Caco-2 (cell line): Measurements from ENCODE around the gene GP1BB. TPM values are rescaled to one million over a fixed set of nuclear protein-coding genes. Genes with fewer than 3 reads are reported as not detected.

Experiments
- BruUV-seq: library from RNA; stranded (reverse); fragments of 400-500 nt; replicated peaks from 2 replicates; lab custom pipeline; 2021; lab: Mats Ljungman, UMichigan
- CTCF ChIA-PET: fragments of 300-600 bp; sonication (Branson Sonifier 250); formaldehyde crosslinking; loops from one replicate; lab custom pipeline; 2022; ENCODE audit warnings: antibody characterized with exemption; lab: Charles Lee
- POLR2A ChIA-PET: fragments of 300-600 bp; sonication (Branson Sonifier 250); formaldehyde crosslinking; loops from one replicate; lab custom pipeline; 2022; ENCODE audit warnings: antibody characterized with exemption; lab: Charles Lee
- DNase-seq, 2 experiments: peaks; one replicate each; pipeline versions ENCODE4 v3.0.0 to v3.0.0-alpha.2; 2020 to 2022
- H3K27me3 ChIP-seq: replicated peaks from 2 replicates; pipeline ENCODE4 v1.6.0; 2011; ENCODE audit warnings: low read length; ENCODE audit not compliant: control insufficient read depth, insufficient read depth
- H3K36me3 ChIP-seq: 2 replicates; pipeline ENCODE4 v1.5.1; 2011; ENCODE audit warnings: low read length; ENCODE audit not compliant: control insufficient read depth, insufficient read depth
- H3K4me1 ChIP-seq: fragments of 250-450 bp; sonication (Bioruptor Pico); 2 replicates; pipeline ENCODE4 v1.5.1; 2020; ENCODE audit warnings: mild to moderate bottlenecking
- H3K4me3 ChIP-seq: 2 replicates; pipeline ENCODE4 v1.5.1; 2011; ENCODE audit warnings: low read depth, mild to moderate bottlenecking, control low read depth, low read length
- H3K9me3 ChIP-seq: fragments of 250-450 bp; sonication (Bioruptor Pico); 2 replicates; pipeline ENCODE4 v1.5.1; 2020; ENCODE audit warnings: mild to moderate bottlenecking, moderate library complexity
- H3K27ac Mint-ChIP-seq: one replicate; pipeline ENCODE4 v1.8.0; 2022; ENCODE audit warnings: mixed read lengths; ENCODE audit not compliant: unreplicated experiment
- H3K27me3 Mint-ChIP-seq: one replicate; pipeline ENCODE4 v1.8.0; 2022; ENCODE audit warnings: mixed read lengths; ENCODE audit not compliant: insufficient read depth, unreplicated experiment
- H3K36me3 Mint-ChIP-seq: one replicate; pipeline ENCODE4 v1.8.0; 2022; ENCODE audit warnings: mild to moderate bottlenecking, mixed read lengths; ENCODE audit not compliant: insufficient read depth, unreplicated experiment
- H3K4me1 Mint-ChIP-seq: one replicate; pipeline ENCODE4 v1.8.0; 2022; ENCODE audit warnings: low read depth, mixed read lengths; ENCODE audit not compliant: unreplicated experiment
- H3K4me3 Mint-ChIP-seq: one replicate; pipeline ENCODE4 v1.8.0; 2022; ENCODE audit warnings: mild to moderate bottlenecking, moderate library complexity, mixed read lengths; ENCODE audit not compliant: unreplicated experiment
- H3K9me3 Mint-ChIP-seq: one replicate; pipeline ENCODE4 v1.8.0; 2022; ENCODE audit warnings: mixed read lengths; ENCODE audit not compliant: unreplicated experiment
- CTCF ChIP-seq, 2 experiments: fragments of 200-600 bp in 1 of 2; IDR thresholded peaks; 1 replicate in 1 of 2; 2 replicates in 1 of 2; pipeline versions ENCODE4 v1.5.1 to v1.8.0; 2011 to 2022; ENCODE audit warnings: antibody characterized with exemption in 1 of 2, control low read depth in 1 of 2, inconsistent platforms in 1 of 2, low read depth in 1 of 2, low read length in 1 of 2, mild to moderate bottlenecking in 1 of 2, moderate library complexity in 1 of 2; ENCODE audit not compliant: insufficient read depth in 1 of 2, severe bottlenecking in 1 of 2, unreplicated experiment in 1 of 2
- intact Hi-C: fragments of 100-400 bp; cut with micrococcal nuclease; formaldehyde crosslinking; loops from one replicate; pipeline ENCODE4 v1.10.0; 2022; ENCODE audit not compliant: unreplicated experiment
- total RNA-seq: library from RNA; stranded (reverse); gene quantifications from 2 replicates; pipeline ENCODE4 v1.2.3, GENCODE V29; 2022

Gene GP1BB
- total RNA-seq, 1 experiment from 2014 or later = 1.0 TPM

DNA sequence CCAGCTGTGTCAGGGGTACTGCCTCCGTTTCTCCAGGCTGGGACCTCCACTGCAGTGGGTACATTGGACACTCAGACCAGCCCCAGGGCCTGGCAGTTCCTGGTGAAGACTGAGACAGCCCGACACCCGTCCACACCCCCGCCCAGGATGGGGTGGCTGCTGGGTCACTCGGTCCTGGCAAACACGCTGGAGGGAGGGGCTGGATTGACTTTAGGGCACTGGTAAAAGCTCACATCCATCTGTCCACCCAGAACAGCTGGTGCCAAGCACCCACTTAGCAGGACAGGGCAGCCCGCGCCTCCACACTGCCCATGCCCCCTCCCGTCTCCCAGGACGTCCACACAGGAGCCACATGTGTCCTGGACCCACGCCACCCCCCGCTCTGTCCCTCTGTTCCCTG lies 26.5 kb downstream of the GP1BB start:
- no peaks in the 10 kb centered on the region for H3K4me1 Mint-ChIP-seq
- Histone ChIP-seq H3K36me3 (no peaks in the 10 kb centered on the region), H3K4me1 (peaks cover 11% of the 10 kb centered on the region), H3K4me3 (no peak overlapping the region), H3K9me3 (no peaks in the 10 kb centered on the region), H3K27me3 (no peaks in the 10 kb centered on the region; the same call in none of the 2 replicates)
- no peaks in the 10 kb centered on the region for H3K9me3 Mint-ChIP-seq
- no peak for TF ChIP-seq CTCF (IDR thresholded peaks at IDR 0.05; ENCODE audit: insufficient read depth in 1 of 2, low read depth in 1 of 2, low read length in 1 of 2, severe bottlenecking in 1 of 2, unreplicated experiment in 1 of 2)
- DNase-seq = no peak
- no peak overlapping the region for H3K27ac Mint-ChIP-seq
- ChIA-PET POLR2A (no interaction called here), CTCF (interaction anchor here (1.8 kb wide), 1 partner anchor 20 kb away, joined by 9 read pairs; no protein-coding TSS in a partner anchor)
- no peaks in the 10 kb centered on the region for H3K36me3 Mint-ChIP-seq
- no peak overlapping the region for H3K4me3 Mint-ChIP-seq
- intact Hi-C loops = no loop called here
- no TSS peak for BruUV-seq
- no peaks in the 10 kb centered on the region for H3K27me3 Mint-ChIP-seq

DNA sequence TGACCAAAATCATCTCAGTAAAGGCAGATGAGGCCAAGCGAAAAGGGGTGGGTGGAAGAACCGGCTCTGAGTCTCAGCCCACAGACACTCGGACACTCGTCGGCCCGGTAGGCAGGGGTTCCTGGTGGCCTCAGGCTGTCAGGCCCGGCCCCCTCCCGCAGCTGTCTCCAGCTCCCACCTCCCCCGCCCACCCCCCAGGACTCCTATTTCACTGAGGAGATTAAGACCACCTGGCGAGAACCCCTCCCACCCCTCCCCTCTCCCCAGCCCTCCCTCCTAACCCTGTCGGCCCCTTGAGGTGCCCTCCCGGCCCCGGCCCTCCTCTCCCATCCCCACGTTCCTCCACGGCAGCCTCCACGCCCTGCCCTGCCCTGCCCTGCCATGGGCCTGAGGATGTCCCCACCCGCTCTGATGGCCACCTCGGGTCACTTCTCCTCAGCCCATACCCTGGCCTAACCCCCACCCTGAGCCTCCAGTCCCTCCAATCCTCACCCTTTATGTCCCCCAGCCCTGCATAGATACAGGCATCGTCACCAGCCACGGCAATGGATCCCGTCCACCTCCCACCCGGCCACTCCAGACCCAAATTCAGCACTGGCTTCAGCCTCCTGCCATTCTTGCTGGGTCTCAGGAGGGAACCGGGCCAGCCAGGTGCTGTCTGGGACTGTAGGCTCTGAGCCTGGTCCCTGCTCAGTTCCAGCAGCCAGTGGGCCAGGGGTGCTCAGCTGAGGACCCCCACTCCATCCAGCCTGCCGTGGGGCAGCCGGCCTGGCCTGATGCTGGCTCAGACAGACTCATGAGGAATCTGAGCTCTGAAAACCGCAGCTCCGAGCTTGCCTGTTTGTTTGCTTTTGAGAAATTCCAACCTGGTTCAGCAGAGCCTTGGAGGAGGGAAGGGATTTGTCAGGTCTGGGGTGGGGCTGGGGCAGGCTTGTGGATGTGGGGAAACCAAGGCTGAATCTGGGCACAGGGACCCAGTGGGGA lies 27.5 kb downstream of the GP1BB start:
- Histone ChIP-seq H3K4me1 (peaks cover 15% of the 10 kb centered on the region), H3K36me3 (no peaks in the 10 kb centered on the region), H3K9me3 (no peaks in the 10 kb centered on the region), H3K4me3 (no peak overlapping the region), H3K27me3 (no peaks in the 10 kb centered on the region; the same call in none of the 2 replicates)
- Mint-ChIP-seq H3K36me3 (no peaks in the 10 kb centered on the region), H3K9me3 (no peaks in the 10 kb centered on the region), H3K4me3 (no peak overlapping the region), H3K27ac (peak overlapping the region; percentile 61), H3K27me3 (no peaks in the 10 kb centered on the region), H3K4me1 (no peaks in the 10 kb centered on the region)
- TF ChIP-seq CTCF (IDR thresholded peaks at IDR 0.05; ENCODE audit: insufficient read depth in 1 of 2, low read depth in 1 of 2, low read length in 1 of 2, severe bottlenecking in 1 of 2, unreplicated experiment in 1 of 2) = no peak
- intact Hi-C loops = no loop called here
- ChIA-PET CTCF (interaction anchor here (0.6 to 1.8 kb wide), 3 partner anchors 21 to 159 kb away, joined by 3 to 9 read pairs (median 4); partner anchors contain the start of gene GP1BB), POLR2A (interaction anchor here (0.5 to 1.1 kb wide), 2 partner anchors 9 to 10 kb away, joined by 3 to 4 read pairs; no protein-coding TSS in a partner anchor)
- DNase-seq = peak in 1 of 2 experiments; percentile 49
- no TSS peak for BruUV-seq

DNA sequence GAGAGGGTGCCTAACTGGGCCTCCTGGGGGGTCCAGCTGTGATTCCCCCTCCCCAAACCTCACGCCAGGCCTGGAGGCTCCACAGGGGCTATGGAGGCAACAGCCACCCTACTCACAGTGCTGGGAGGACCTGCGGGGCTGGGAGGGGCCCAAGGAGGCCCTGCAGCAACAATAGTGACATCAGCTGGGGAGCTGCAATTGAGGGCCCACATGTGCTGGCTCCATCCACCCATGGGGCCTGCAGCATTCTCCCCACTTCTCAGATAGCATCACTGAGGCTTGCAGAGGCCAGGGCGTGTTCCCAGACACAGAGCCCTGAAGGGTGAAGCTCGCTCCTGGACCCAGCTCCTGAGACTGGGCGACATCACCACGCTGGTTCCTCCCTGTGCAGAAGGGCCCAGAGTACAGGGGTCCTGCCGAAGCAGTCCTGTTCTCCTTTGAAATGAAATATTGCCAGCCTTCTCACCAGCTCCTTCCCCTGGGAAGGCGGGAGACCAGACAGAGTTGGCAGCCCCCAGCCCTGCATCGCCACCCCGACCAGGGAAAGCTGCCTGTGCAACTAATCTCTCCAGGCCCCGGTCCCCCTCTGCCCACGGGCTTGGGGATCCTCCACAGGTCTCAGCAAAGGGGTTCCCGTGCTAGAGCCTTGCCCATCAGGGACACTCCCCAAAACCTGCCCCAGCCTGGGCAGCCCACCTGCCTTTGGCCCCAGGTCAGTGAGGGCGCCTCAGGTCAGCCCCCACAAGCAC lies 28.3 kb downstream of the GP1BB start:
- Histone ChIP-seq H3K36me3 (no peaks in the 10 kb centered on the region), H3K4me1 (peaks cover 18% of the 10 kb centered on the region), H3K9me3 (no peaks in the 10 kb centered on the region), H3K27me3 (no peaks in the 10 kb centered on the region; the same call in none of the 2 replicates), H3K4me3 (no peak overlapping the region)
- BruUV-seq = no TSS peak
- Mint-ChIP-seq H3K4me1 (no peaks in the 10 kb centered on the region), H3K4me3 (no peak overlapping the region), H3K27me3 (no peaks in the 10 kb centered on the region), H3K27ac (peak overlapping the region; percentile 61), H3K9me3 (no peaks in the 10 kb centered on the region), H3K36me3 (no peaks in the 10 kb centered on the region)
- no peak for TF ChIP-seq CTCF (IDR thresholded peaks at IDR 0.05; ENCODE audit: insufficient read depth in 1 of 2, low read depth in 1 of 2, low read length in 1 of 2, severe bottlenecking in 1 of 2, unreplicated experiment in 1 of 2)
- CTCF ChIA-PET = interaction anchor here (0.6 to 1.8 kb wide), 3 partner anchors 22 to 158 kb away, joined by 3 to 9 read pairs (median 4); partner anchors contain the start of gene GP1BB
- intact Hi-C loops = no loop called here
- POLR2A ChIA-PET = interaction anchor here (1.1 kb wide), 1 partner anchor 10 kb away, joined by 3 read pairs; no protein-coding TSS in a partner anchor
- no peak for DNase-seq
